GM21723 (cell line): Measurements from ENCODE around the gene GGACT.

Experiments used
- ATAC-seq: cut with Tn5 transposase; IDR thresholded peaks from one replicate; pipeline ENCODE4 v1.9.1; 2021; ENCODE audit warnings: mild to moderate bottlenecking, moderate library complexity; ENCODE audit not compliant: unreplicated experiment

GGACT gene

GRCh38 chr13:100484702-100485101, 103.9 kb downstream of the GGACT start:
- no peak for ATAC-seq

GRCh38 chr13:100483841-100484381, 104.7 kb downstream of the GGACT start:
- ATAC-seq, result no peak

- ATAC-seq, result no peak
Measured at GRCh38 chr13:100483139-100483538, 105.5 kb downstream of the GGACT start.

GRCh38 chr13:100480676-100481075, 107.9 kb downstream of the GGACT start:
- no peak for ATAC-seq
